EH (cell line): Measurements from ENCODE around the gene CFAP58.
"Not testable (repeated sequence)": the region's sequence is repeated elsewhere in the genome, so short reads cannot be mapped to it uniquely, and the experiment has no call there.

Source experiments
- DNase-seq: peaks from one replicate; pipeline ENCODE4 v3.0.0-alpha.2; 2015; ENCODE audit warnings: low read depth

CFAP58 gene

DNA sequence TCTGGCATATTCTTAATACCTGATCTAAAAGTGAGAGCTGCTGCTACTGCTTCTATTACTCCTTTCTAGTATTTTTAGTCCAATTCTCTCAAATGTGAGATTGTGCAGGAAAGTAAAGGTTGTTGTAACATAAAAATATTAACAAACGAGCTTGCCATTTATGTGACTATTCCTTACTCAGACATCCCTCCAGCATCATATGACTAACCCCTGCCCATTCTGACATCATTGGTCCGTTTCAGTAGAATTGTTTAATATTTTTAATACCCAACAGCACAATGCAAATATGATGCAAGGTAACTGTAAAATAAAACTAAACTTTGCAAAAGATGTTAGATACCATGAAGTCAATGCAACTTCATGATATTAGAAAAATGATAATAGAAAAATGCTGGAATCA, 83.6 kb downstream of the CFAP58 start:
- no peak for DNase-seq

DNA sequence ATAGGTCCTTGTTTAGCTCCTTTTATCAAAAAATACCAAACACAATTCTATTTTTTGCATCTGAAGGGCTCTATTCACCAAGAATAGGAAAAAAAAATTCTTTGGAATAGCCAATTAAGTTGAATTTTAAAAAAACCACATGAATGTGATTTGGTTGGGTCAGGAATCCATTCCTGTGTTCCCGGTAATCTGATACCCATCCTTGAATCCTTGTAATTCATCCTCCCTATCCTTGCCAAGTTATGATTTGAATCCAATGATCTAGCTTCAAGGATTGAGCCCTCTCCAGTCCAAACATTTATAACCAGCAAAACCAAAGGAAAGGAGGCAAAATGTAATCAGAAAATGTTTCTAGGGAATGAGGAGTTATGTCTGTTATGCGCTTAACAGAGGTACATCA, 86.6 kb downstream of the CFAP58 start:
- peak; percentile 79 for DNase-seq

DNA sequence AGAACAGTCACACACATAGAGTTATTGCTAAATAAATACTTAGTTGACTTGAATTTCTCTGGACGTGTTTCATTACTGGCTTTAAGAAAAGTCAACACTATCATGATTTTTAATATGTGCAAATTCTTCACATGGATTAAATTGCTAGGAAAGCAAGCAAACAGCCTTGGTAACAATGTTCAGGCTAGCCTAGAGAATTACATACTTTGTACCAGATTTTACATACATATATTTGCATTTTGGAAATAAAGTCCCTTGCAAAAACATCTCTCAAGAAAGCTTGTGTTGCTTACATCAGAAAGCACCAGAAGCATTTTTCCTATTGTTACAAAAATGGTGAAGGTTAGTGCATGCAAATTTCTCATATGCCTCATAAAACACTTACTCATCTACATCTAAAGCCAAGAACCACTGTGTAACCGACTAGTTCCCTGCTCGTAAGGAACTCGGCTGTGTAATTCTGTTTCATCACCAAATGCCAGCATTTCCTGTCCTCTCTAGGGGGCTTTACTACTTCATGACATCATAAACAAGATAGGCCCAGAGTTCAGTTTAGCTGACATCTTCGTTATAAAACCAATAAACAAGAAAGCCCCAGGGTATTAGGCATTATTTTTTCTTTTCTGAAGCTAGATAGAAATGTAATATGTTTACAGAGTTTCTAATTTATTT, 87.8 kb downstream of the CFAP58 start:
- DNase-seq: peak; percentile 98

DNA sequence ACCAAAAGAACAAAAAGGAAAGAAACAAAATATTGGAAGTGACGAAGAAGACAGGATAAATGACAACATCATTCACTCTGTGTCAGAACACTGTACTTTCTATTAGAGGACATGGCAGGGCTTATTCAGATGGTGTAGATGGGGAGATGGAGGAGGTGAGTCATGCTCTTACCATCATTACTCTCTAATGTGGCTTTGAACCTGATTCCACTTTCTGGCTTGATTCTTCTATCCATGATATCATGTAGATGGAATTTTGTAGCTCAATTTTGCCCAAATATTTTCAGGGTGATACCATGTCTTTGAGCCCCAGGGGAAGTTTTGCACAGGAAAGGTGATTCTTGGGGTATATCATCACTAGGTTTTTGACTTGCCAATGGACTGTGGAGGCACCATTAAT, 91.7 kb downstream of the CFAP58 start:
- DNase-seq: peak; percentile 92

DNA sequence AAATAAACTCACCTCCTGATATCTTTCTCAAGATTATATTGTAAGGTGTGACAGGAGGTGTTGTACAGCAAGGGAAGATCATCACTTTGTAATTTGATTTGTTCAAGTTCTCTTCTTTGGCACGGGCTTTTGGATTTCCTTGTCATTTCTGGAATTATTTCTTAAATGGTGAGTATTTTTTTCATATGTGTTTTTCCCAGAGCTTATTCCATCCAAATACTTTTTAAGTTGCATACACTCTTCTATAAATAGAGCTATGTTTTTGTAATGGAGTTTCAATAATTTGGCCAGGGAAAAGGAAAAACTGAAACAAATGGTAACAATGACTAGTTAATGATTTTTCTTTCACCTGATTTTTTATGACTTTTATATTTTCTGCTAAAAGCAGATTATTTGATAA, 92.5 kb downstream of the CFAP58 start:
- peak; percentile 53 for DNase-seq

DNA sequence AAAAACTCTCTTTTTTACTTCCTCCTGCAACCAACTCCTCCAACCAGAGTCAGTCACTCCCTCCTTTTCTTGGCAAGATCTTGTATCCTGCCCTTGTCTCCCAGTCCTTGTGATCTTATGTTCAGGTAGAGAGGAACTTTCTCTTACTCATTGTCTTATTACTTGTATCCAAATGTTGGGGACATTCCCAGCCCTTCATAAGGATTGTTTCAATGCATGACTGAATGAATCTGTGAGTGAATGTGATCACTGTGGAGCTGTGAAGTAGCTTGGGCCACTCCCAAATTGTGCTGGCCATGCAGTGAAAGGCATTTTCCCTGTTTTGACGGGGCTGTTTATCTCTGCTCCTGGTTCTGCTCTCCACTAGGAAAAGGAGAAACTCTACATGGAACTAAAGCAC, 93.7 kb downstream of the CFAP58 start:
- DNase-seq: no peak

DNA sequence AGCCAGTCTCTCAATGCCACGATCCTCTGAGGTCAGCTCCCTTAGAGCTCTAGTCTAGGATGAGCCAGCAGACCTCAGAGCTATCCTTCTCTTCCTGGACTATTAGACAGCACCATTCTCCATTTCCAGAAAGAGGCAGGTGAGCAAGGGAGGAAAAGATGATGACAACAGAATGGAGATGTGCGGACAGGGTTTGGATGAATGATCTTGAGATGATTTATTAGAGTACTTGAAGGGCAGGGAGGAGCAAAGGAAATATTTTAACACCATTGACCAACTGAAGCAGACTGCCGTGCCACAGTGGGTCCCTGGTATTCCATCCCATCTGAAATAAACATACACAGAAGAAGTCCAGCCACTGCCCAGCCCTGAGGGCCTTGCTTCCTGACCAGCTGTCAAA, 94.3 kb downstream of the CFAP58 start:
- no peak for DNase-seq

DNA sequence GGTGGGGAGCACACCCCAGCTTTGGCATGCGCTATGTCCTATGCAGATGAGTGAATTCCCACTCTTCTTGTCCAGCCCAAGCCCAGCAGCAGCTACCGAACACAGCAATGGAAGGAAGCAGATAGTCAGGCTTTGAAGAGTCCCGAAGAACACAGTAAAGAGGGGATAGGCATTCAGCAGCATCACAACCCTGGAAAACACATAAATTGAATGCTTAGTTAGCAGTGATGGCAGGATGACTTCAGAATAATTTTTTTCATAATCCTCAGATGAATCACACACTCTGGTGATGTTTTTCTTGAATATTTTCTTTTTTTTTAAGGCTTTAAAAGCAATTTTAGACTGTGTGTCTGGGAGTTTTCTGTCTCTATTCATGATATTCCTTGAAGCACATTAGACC, 95.8 kb downstream of the CFAP58 start:
- peak; percentile 85 for DNase-seq

DNA sequence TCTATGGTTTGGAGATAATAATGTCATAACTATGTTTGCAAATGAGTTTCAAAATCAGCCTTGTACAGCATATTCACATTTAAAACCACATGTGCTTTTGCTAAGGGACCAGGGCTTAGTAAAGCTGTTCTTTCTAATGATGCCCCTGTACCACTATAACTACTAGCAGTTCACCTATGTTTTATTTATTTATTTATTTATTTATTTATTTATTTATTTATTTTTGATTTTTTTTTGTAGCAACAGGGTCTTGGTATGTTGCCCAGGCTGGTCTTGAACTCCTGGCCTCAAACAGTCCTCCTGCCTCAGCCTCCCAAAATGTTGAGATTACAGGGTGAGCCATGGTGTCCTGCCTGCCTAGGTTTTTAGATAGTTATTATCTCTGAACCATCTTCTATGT, 96.9 kb downstream of the CFAP58 start:
- no peak for DNase-seq

DNA sequence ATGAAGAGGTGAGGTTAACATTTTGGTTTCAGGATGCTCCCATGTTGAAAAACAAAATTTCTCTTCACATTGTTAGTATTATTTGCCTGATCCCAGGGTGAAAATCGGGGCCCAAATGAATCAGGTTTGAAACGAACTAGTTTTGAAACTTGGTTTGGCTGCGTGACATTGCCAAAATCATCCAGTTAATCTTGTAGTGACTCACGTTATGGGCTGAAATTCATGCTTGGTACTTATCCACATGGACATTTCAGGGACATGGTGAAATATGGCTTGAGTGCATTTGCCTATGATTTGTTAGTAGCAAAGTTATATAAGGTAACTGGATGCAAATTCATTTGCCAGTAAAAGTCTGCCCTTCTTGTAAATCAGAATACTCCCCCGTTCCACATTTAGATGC, 97.3 kb downstream of the CFAP58 start:
- DNase-seq: no peak

DNA sequence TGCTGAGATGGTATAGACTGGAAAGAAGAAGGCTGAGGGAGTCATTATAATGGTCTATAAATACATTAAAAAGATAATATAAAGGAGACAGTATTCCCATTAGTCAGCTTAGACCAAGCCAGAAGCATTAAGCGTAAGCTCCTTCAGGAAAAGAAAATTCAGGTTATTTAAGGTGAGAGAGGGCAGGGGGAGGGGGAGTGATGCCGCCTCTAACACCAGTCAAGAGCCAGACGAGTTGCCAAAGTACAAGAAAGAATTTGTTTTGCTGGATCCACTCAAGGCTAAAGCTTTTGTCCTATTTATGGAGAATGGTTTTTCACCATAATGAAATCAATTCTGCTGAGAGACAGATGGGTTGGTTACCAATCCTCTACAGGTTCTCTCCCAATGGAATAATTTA, 99.3 kb downstream of the CFAP58 start:
- no peak for DNase-seq

DNA sequence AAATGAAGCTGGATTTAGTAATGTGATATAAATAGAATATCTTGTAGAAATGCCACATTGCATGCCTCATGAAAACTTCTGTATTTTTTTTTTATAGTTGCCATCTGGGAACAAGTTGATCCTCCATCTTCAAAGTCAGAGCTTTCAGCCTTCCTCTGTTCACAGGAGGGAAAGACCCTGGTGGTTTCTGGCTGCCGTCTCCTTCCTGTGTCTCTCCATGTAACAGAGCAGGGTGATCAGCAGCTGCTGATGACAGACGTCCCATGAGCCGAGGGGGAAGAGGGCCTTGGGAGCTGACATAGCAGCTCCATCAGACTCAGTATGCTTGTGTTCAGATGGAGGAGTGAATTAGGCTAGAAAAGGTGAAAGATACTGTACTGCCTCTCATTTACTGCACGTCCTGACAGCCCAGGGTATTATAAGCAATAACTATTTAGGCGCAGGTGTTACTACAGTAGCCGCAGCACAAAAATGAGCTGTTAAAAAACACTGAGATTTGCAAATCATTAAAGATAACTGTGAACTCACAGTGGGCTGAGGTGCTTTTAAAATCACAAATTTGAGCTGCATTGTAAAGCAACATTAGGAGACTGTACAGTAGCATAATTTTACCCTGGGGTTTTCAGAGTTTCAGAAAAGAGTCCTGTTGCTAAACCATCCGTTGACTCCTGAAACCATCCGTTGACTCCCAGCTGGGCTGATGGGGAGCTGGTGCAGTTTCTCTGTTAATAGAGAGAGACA, 103.3 kb downstream of the CFAP58 start:
- DNase-seq: no peak

DNA sequence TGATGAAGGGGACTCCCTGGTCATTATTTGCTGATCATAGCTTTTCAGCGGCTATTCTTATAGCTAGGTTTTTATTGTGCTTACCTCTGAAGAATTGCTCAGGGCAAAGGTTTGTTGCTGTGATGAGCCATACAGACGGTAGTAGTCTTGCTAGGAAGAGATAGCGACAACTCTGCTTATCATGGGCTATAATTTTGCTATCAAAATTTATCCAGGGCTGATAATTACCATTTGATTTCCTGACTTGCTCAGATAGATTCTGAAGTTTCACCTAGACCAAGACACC, 103.9 kb downstream of the CFAP58 start:
- no peak for DNase-seq

DNA sequence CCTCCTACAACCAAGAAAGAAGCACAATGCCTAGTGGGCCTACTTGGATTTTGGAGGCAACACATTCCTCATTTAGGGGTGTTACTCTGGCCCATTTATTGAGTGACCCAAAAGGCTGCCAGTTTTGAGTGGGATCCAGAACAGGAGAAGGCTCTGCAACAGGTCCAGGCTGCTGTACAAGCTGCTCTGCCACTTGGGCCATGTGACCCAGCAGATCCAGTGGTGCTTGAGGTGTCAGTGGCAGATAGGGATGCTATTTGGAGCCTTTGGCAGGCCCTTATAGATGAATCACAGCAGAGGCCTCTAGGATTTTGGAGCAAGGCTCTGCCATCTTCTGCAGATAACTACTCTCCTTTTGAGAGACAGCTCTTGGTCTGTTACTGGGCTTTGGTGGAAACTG, 111.9 kb downstream of the CFAP58 start:
- DNase-seq: not testable (repeated sequence)

DNA sequence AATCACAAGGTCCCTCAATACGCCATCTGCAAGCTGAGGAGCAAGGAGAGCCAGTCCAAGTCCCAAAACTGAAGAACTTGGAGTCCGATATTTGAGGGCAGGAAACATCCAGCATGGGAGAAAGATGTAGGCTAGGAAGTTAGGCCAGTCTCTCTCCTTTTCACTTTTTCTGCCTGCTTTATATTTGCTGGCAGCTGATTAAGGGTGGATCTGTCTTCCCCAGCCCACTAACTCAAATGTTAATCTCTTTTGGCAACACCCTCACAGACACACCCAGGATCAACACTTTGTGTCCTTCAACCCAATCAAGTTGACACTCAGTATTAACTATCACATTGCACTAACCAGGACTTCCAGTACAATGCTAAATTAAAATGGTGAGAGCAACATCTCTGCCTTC, 115.2 kb downstream of the CFAP58 start:
- DNase-seq: not testable (repeated sequence)

DNA sequence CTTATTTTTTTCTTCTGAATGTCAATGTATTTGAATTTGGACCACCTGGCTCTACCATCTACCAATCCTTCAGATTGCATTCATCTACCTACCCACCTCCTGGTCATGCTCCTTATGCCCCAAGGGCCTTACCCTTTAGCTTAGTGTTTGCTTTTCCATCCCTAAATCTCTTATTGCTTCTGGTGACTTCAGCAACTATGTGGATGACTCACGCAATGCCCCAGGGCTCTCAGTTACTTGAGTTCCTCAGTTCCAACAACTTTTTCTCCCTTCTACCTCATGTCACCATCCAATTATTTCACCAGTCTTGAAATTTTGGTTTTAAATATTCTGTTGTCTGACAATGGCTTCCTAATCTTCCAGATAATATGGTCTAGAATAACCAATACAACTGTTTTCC, 118.9 kb downstream of the CFAP58 start:
- peak; percentile 87 for DNase-seq

DNA sequence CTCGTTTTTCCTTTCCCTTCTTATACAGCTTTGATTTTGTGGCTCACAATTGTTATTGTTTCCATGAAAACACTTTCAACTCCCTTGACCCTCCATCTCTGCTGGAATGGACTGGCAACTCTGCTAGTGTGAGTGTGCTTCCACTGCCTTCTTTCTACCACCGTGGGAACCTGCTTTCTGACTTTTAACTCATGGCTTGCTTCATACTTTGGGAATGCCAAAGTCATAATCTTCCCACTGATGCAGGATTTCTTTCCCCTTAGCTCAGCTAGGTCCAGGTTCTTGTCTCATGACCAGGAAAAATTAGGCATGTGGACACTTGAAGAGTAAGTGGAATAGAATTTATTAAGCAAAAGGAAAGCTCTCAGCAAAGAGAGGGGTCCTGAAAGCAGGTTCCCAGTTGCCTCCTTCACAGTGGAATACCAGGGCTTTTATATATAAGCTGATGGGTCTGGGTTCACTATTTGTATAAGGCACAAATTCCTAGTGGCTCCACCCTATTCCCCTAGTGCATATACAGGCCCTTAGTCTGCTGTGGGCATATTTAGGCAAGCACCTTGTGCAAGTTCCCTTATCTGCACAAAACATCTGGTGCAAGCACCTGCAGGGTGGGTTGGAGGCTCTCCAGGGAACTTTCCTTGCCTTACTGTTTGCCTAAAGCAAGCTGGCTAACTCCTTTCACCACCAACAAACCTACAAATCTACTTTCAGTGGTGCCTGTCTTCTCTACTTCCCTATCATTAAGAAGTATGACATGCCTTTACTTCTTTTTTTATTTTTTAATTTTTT, 119.5 kb downstream of the CFAP58 start:
- peak; percentile 89 for DNase-seq

DNA sequence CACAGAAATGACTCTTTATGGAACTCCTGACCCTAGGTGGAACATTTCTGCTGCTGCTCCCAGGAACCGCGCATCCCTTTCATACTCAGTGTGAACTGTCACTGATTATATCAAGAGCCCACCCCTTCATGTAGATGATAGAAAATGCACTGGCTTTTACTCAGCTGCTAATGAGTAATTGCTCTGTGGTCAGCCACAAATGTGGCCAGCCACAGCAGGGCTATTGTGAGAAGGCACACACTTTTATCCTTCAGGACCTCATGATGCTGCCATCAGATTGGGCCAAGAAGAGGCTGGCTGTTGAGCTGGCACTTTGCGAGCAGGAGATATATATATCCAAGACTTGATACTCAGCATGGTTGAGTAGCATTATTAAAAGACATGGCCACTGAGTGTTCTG, 124.7 kb downstream of the CFAP58 start:
- DNase-seq: peak; percentile 11

DNA sequence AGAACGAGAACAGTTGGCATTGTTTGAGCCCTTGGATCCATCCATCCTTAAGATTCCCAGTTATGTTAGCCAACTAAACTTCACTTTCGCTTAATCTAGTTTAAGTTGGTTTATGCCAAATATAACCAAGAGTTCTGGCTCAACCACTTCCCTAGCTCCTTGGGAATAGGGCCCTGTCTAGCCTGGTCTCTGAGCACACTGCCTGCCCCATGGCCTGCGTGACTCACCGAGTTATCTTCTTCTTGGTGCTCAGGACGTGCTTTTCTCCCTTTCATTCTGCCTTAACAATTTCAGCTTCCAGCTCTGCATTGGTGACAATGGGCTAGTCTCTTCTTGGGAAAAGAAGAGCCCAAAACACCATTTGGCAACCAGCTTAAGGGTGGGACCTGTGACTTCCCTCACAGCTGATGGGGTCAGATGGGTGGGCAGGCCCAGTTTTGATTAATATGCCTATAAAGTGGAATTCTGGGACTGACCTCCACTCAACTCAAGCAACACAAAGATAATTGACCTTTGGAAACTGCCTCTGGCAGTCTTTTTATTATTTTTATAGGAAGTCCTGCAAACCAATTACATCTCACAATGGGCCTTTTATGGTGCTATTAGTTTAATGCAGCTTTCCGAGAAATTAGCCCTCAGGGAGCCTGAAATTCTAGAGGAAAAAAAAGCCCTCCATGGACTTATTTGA, 126.4 kb downstream of the CFAP58 start:
- peak; percentile 55 for DNase-seq

DNA sequence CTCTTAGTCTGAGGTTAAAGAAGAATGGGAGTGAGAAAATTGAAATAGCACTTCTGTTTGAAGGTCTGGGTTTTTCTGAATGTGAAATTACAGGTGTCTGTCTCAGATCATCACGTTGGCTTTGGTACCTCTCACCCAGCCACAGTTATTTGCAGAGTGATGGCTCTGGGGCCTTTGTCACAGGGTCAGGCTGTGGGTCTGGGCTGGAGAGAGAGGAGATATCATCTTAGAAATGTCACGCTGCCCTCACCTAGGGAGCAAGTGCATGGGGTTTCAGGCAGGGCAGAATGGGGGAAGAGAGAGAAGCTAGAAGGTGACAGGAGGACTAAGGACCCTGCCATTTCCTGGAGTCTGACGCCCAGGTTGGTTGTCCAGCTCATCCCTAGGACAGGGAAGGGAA, 127.2 kb downstream of the CFAP58 start:
- DNase-seq: no peak

DNA sequence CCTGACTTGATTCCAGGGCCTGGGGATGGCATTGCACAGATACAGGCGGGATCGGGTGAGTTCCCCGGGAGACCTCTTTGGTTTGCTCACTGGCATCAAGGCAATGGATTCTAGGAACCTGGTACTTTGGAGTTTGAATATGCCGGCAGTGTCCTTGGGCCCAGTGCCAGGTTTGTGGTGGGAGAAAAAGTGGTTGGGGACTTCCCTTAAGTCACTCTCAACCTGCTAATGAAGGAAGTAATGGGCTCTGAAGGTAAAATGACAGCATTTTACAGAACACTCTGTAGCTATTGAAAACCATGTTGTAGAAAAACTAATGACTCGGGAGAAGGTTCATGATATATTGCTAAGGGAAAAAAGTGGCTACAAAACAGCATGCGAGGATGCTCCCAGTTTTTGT, 129.9 kb downstream of the CFAP58 start:
- no peak for DNase-seq

DNA sequence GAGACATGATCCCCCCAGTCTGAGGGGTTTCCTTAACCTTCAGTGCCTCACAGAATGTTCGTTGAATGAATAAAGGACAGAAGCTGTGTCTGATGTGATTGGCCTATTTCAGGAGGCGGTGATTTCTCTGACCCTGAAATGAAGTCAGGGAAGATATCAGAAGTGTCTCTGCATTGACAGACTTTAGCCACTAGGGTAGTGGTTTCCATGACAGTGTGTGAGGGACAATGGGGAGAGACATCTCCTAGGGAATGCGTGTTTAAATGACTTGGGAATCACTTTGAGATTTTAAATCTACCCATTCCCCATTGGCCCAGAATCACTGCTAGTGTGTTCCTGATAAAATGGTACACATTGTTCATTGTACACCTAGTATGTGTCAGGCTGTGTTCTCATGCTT, 132.0 kb downstream of the CFAP58 start:
- no peak for DNase-seq

DNA sequence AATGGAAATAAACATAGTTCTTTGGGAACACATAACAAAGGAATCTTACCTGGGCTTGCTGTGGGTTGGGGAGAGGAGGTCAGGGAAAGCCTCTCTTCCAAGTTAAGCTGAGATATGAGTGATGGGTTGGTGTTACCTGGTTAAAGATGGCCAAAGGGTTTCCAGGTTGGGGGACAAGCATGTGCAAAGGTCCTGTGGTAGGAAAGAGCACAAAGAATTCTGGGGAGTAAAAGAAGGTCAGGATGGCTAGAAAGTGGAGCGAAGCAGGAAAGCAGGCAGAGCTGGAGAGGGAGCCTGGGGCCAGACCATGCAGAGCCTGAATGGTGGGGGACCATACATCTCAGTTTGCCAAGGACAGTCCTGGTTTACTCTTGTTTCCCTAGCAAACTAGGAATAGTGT, 133.2 kb downstream of the CFAP58 start:
- no peak for DNase-seq
